Activated B cell treated with CpG ODN at 0.5 μM for 24 hours (primary cell): ENCODE measurements around the gene HDAC3. TPM values are rescaled to one million over a fixed set of nuclear protein-coding genes. Genes with fewer than 3 reads are reported as not detected.

ENCODE experiments used
- ATAC-seq: fragments of 200-7000 bp; cut with Tn5 transposase; one replicate; pipeline ENCODE4 v1.10.0; 2021; ENCODE audit warnings: low read depth, mild to moderate bottlenecking, moderate library complexity
- CTCF ChIA-PET: fragments of 350-600 bp; sonication (Branson Sonifier 250); formaldehyde crosslinking; loops from one replicate; lab custom pipeline; 2021; ENCODE audit warnings: antibody characterized with exemption; lab: Charles Lee
- POLR2A ChIA-PET: fragments of 350-600 bp; sonication (Branson Sonifier 250); formaldehyde crosslinking; loops from one replicate; lab custom pipeline; 2021; ENCODE audit warnings: antibody characterized with exemption; lab: Charles Lee
- DNase-seq: peaks from one replicate; pipeline ENCODE4 v3.0.0; 2022
- H3K27ac Mint-ChIP-seq: one replicate; pipeline ENCODE4 v1.8.0; 2020; ENCODE audit warnings: mixed read lengths
- H3K27me3 Mint-ChIP-seq: one replicate; pipeline ENCODE4 v1.8.0; 2021; ENCODE audit warnings: mixed read lengths
- H3K36me3 Mint-ChIP-seq: one replicate; pipeline ENCODE4 v1.8.0; 2021; ENCODE audit warnings: low read depth, mixed read lengths
- H3K4me1 Mint-ChIP-seq: one replicate; pipeline ENCODE4 v1.8.0; 2021; ENCODE audit warnings: mixed read lengths
- H3K4me3 Mint-ChIP-seq: one replicate; pipeline ENCODE4 v1.8.0; 2020; ENCODE audit warnings: mild to moderate bottlenecking, mixed read lengths
- H3K9me3 Mint-ChIP-seq: one replicate; pipeline ENCODE4 v1.8.0; 2020; ENCODE audit warnings: mixed read lengths
- CTCF ChIP-seq: fragments of 200-600 bp; IDR thresholded peaks from one replicate; pipeline ENCODE4 v1.8.0; 2022; ENCODE audit warnings: antibody characterized with exemption, mild to moderate bottlenecking
- intact Hi-C: fragments of 100-400 bp; cut with micrococcal nuclease; formaldehyde crosslinking; loops from one replicate; pipeline ENCODE4 v1.15.1; 2024
- total RNA-seq: library from RNA; stranded (reverse); gene quantifications from 2 replicates; pipeline ENCODE4 v1.2.3, GENCODE V29; 2022

HDAC3 gene
- 101 and 102 TPM in 2 replicates for total RNA-seq

- no peaks in the 10 kb centered on the region for H3K27me3 Mint-ChIP-seq
- TF ChIP-seq CTCF: no peak
- DNase-seq (peak; percentile 99), ATAC-seq (peak; percentile 84)
- peaks cover 27% of the 10 kb centered on the region for H3K36me3 Mint-ChIP-seq
- intact Hi-C loops: loop anchor here (1.0 to 5.0 kb wide), 6 partner anchors 17 to 1234 kb away; partner anchors contain the start of genes ANKHD1, NDFIP1, RNF14 and TAF7
- ChIA-PET POLR2A (interaction anchor here (0.5 to 5.8 kb wide), 19 partner anchors 10 to 1490 kb away, joined by 3 to 95 read pairs (median 5); partner anchors contain the start of genes DELE1, DIAPH1, FCHSD1 and IK), CTCF (interaction anchor here (0.7 to 9.1 kb wide), 7 partner anchors 13 to 69 kb away, joined by 3 to 87 read pairs (median 8); partner anchors contain the start of genes DIAPH1 and FCHSD1)
- H3K27ac Mint-ChIP-seq: peak within 1 kb of the TSS; percentile 73
- peak within 1 kb of the TSS; percentile 89 for H3K4me3 Mint-ChIP-seq
- H3K4me1 Mint-ChIP-seq: peaks cover 39% of the 10 kb centered on the region
- H3K9me3 Mint-ChIP-seq: no peaks in the 10 kb centered on the region
Measured at GRCh38 chr5:141636413-141637122, at the start of gene HDAC3, which contains the start of gene RELL2. Gene HDAC3, minus strand, starts transcription at chr5:141636849. Its CDS starts 59 bp downstream, at chr5:141636790. Gene RELL2, plus strand, starts transcription at chr5:141636997. Its CDS starts 1,229 bp downstream, at chr5:141638226.

GRCh38 chr5:141685591-141685990 lies 48.9 kb upstream of the HDAC3 start:
- POLR2A ChIA-PET: no interaction called here
- H3K4me3 Mint-ChIP-seq: no peak overlapping the region

GRCh38 chr5:141683596-141684141 lies 47.0 kb upstream of the HDAC3 start:
- Mint-ChIP-seq H3K36me3 (no peaks in the 10 kb centered on the region), H3K9me3 (no peaks in the 10 kb centered on the region), H3K4me1 (peaks cover 23% of the 10 kb centered on the region), H3K27me3 (peaks cover 10% of the 10 kb centered on the region), H3K4me3 (no peak overlapping the region), H3K27ac (no peak overlapping the region)
- intact Hi-C loops: loop anchor here (2.0 kb wide), 1 partner anchor 33 kb away; the partner anchor contains the start of gene FCHSD1
- TF ChIP-seq CTCF: no peak
- ATAC-seq (no peak), DNase-seq (no peak)
- CTCF ChIA-PET: interaction anchor here (0.7 to 1.7 kb wide), 6 partner anchors 9 to 459 kb away, joined by 3 to 16 read pairs (median 4); partner anchors contain the start of gene RNF14
- POLR2A ChIA-PET: interaction anchor here (0.6 to 1.9 kb wide), 12 partner anchors 14 to 319 kb away, joined by 3 to 15 read pairs (median 5); partner anchors contain the start of genes DELE1, FCHSD1 and RNF14

More at GRCh38 chr5:141685591-141685990, 48.9 kb upstream of the HDAC3 start:
- no peak for DNase-seq
- CTCF ChIA-PET: no interaction called here
- Mint-ChIP-seq H3K36me3 (no peaks in the 10 kb centered on the region), H3K4me1 (peaks cover 23% of the 10 kb centered on the region), H3K9me3 (no peaks in the 10 kb centered on the region), H3K27ac (no peak overlapping the region), H3K27me3 (peaks cover 19% of the 10 kb centered on the region)
- no peak for ATAC-seq
- intact Hi-C loops: no loop called here
- TF ChIP-seq CTCF: no peak

GRCh38 chr5:141681695-141682641 lies 45.3 kb upstream of the HDAC3 start, which contains the start of gene ARAP3:
Gene ARAP3, minus strand, starts transcription at chr5:141682230. Its CDS starts 1,744 bp downstream, at chr5:141680486.
- no peaks in the 10 kb centered on the region for H3K9me3 Mint-ChIP-seq
- H3K27ac Mint-ChIP-seq: no peak within 1 kb of the TSS
- no peak for TF ChIP-seq CTCF
- peaks cover 3% of the 10 kb centered on the region for H3K27me3 Mint-ChIP-seq
- peak within 1 kb of the TSS; percentile 79 for H3K4me3 Mint-ChIP-seq
- CTCF ChIA-PET: interaction anchor here (1.6 kb wide), 1 partner anchor 287 kb away, joined by 4 read pairs; the partner anchor contains the start of gene RNF14
- peaks cover 23% of the 10 kb centered on the region for H3K4me1 Mint-ChIP-seq
- DNase-seq (peak; percentile 50), ATAC-seq (peak; percentile 81)
- no peaks in the 10 kb centered on the region for H3K36me3 Mint-ChIP-seq
- POLR2A ChIA-PET: interaction anchor here (0.7 to 1.9 kb wide), 4 partner anchors 31 to 287 kb away, joined by 3 to 15 read pairs (median 6); partner anchors contain the start of genes DELE1, FCHSD1 and RNF14
- intact Hi-C loops: loop anchor here (2.0 kb wide), 1 partner anchor 31 kb away; the partner anchor contains the start of gene FCHSD1
